HFFc6 (cell line): Measurements from ENCODE around the gene OR51T1. TPM values are rescaled to one million over a fixed set of nuclear protein-coding genes. Genes with fewer than 3 reads are reported as not detected.

Source experiments
- DNase-seq: peaks from one replicate; pipeline ENCODE4 v3.0.0-alpha.2; 2018
- H3K27ac Mint-ChIP-seq: 2 replicates; pipeline ENCODE4 v1.8.0; 2020; ENCODE audit warnings: mild to moderate bottlenecking, mixed read lengths
- H3K27me3 Mint-ChIP-seq: 2 replicates; pipeline ENCODE4 v1.8.0; 2021; ENCODE audit warnings: mild to moderate bottlenecking, moderate library complexity, mixed read lengths; ENCODE audit not compliant: insufficient read depth
- H3K36me3 Mint-ChIP-seq: 2 replicates; pipeline ENCODE4 v1.8.0; 2021; ENCODE audit warnings: low read depth, mixed read lengths
- H3K4me1 Mint-ChIP-seq: 2 replicates; pipeline ENCODE4 v1.8.0; 2020; ENCODE audit warnings: low read depth, mixed read lengths
- H3K4me3 Mint-ChIP-seq: 2 replicates; pipeline ENCODE4 v1.8.0; 2020; ENCODE audit warnings: mild to moderate bottlenecking, moderate library complexity, mixed read lengths
- H3K9me3 Mint-ChIP-seq: 2 replicates; pipeline ENCODE4 v1.8.0; 2020; ENCODE audit warnings: mild to moderate bottlenecking, mixed read lengths
- CTCF ChIP-seq: fragments of 200-600 bp; sonication (generic); IDR thresholded peaks from 2 replicates; pipeline ENCODE4 v1.5.0; 2021; ENCODE audit warnings: antibody characterized with exemption, mild to moderate bottlenecking
- total RNA-seq, 6 experiments: library from RNA; stranded (reverse); fragmentation: NEBNext Ultra II Directional; extraction: Animal tissue kit (Norgen Biotek cat#: 25700); gene quantifications; 2 replicates in 1 of 6; 3 replicates in 5 of 6; pipeline ENCODE4 v1.2.3, GENCODE V29; 2021

Gene OR51T1
- total RNA-seq, 6 experiments from 2014 or later: not detected

GRCh38 chr11:4926608-4927007, 44.9 kb downstream of the OR51T1 start:
- Mint-ChIP-seq H3K4me1 (no peaks in the 10 kb centered on the region), H3K36me3 (peaks cover 6% of the 10 kb centered on the region), H3K27ac (no peak overlapping the region), H3K9me3 (peaks cover 52% of the 10 kb centered on the region), H3K4me3 (no peak overlapping the region), H3K27me3 (no peaks in the 10 kb centered on the region)
- TF ChIP-seq CTCF: no peak
- DNase-seq: no peak

Other genes with a start within 250 kb of the OR51T1 start
- not detected for gene OR51D1, start 244.4 kb upstream of the OR51T1 start, total RNA-seq
- gene OR51E1, start 237.9 kb upstream of the OR51T1 start, total RNA-seq: not detected
- under 1 TPM in 4 of 6 experiments, not detected in 2; 0.09 to 0.32 (median 0.12) TPM for gene OR51E2, start 184.0 kb upstream of the OR51T1 start, total RNA-seq
- not detected for gene MMP26, start 177.1 kb upstream of the OR51T1 start, total RNA-seq
- gene OR51F1, start 112.0 kb upstream of the OR51T1 start, total RNA-seq: not detected
- not detected for gene OR52R1, start 77.5 kb upstream of the OR51T1 start, total RNA-seq
- gene OR51F2, start 60.6 kb upstream of the OR51T1 start, total RNA-seq: not detected
- not detected for gene OR51S1, start 32.7 kb upstream of the OR51T1 start, total RNA-seq
- gene OR51A7, start 21.9 kb downstream of the OR51T1 start, total RNA-seq: not detected
- not detected for gene OR51G2, start 37.5 kb downstream of the OR51T1 start, total RNA-seq
- not detected for gene OR51G1, start 42.4 kb downstream of the OR51T1 start, total RNA-seq
- not detected for gene OR51A4, start 65.7 kb downstream of the OR51T1 start, total RNA-seq
- not detected for gene OR51A2, start 73.8 kb downstream of the OR51T1 start, total RNA-seq
- gene OR51L1, start 113.0 kb downstream of the OR51T1 start, total RNA-seq: not detected
- gene OR52J3, start 164.6 kb downstream of the OR51T1 start, total RNA-seq: not detected
- not detected for gene OR52E2, start 177.7 kb downstream of the OR51T1 start, total RNA-seq
- gene OR52E1, start 187.7 kb downstream of the OR51T1 start, total RNA-seq: not detected